B cell (primary cell): Measurements from ENCODE around the gene LRIT3.

Experiments
- EZH2 ChIP-seq: IDR thresholded peaks from 2 replicates; pipeline ENCODE4 v1.6.1; 2012; ENCODE audit warnings: borderline replicate concordance, low read depth, mild to moderate bottlenecking, moderate library complexity, low read length; ENCODE audit not compliant: insufficient read depth, poor library complexity, severe bottlenecking
- TF ChIP-seq, protein P1 (sequence below): fragments of 200-600 bp; IDR thresholded peaks from one replicate; pipeline ENCODE4 v1.8.0; 2022; ENCODE audit warnings: antibody characterized with exemption, mild to moderate bottlenecking

DNA sequence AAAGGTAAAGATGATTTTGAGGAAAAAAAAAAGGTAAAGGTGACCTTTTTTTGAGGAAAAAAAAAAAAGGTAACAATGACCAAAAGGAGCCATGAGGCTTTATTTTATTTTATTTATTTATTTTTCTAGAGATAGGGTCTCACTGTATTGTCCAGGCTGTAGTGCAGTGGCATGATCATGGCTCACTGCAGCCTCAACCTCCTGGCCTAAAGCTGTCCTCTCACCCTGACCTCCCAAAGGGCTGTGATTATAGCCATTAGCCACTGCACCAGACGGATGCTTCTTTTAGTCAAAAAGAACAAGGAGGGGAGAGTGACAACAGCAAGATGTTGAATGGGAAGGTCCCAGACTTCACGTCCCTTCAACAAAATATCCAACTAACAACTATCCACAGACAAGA lies 30.4 kb downstream of the LRIT3 start:
- TF ChIP-seq, protein P1, sequence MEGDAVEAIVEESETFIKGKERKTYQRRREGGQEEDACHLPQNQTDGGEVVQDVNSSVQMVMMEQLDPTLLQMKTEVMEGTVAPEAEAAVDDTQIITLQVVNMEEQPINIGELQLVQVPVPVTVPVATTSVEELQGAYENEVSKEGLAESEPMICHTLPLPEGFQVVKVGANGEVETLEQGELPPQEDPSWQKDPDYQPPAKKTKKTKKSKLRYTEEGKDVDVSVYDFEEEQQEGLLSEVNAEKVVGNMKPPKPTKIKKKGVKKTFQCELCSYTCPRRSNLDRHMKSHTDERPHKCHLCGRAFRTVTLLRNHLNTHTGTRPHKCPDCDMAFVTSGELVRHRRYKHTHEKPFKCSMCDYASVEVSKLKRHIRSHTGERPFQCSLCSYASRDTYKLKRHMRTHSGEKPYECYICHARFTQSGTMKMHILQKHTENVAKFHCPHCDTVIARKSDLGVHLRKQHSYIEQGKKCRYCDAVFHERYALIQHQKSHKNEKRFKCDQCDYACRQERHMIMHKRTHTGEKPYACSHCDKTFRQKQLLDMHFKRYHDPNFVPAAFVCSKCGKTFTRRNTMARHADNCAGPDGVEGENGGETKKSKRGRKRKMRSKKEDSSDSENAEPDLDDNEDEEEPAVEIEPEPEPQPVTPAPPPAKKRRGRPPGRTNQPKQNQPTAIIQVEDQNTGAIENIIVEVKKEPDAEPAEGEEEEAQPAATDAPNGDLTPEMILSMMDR, result no peak
- no peak for TF ChIP-seq EZH2
